Smooth muscle cell (in vitro differentiated cells): Measurements from ENCODE around the gene SIGLEC15. TPM values are rescaled to one million over a fixed set of nuclear protein-coding genes. Genes with fewer than 3 reads are reported as not detected.

ENCODE experiments used
- DNase-seq: peaks from one replicate; lab custom pipeline; 2025; ENCODE audit not compliant: unreplicated experiment; lab: John Stamatoyannopoulos, UW
- H2AFZ ChIP-seq: fragments of 200-600 bp; sonication (generic); 2 replicates; pipeline ENCODE4 v1.6.0; 2016; ENCODE audit warnings: antibody characterized with exemption, low read depth, mild to moderate bottlenecking
- H3F3A ChIP-seq: fragments of 200-600 bp; sonication (generic); 2 replicates; pipeline ENCODE4 v1.6.0; 2017; ENCODE audit warnings: antibody characterized with exemption, low read depth
- H3K27ac ChIP-seq: fragments of 200-600 bp; sonication (generic); 2 replicates; pipeline ENCODE4 v1.5.1; 2016; ENCODE audit warnings: low read depth, mild to moderate bottlenecking
- H3K27me3 ChIP-seq: fragments of 200-600 bp; sonication (generic); 2 replicates; pipeline ENCODE4 v1.6.1; 2016; ENCODE audit warnings: low read depth, mild to moderate bottlenecking
- H3K36me3 ChIP-seq: fragments of 200-600 bp; sonication (generic); 2 replicates; pipeline ENCODE4 v1.5.1; 2016; ENCODE audit warnings: low read depth
- H3K4me1 ChIP-seq: fragments of 200-600 bp; sonication (generic); 2 replicates; pipeline ENCODE4 v1.5.1; 2016; ENCODE audit warnings: low read depth
- H3K4me2 ChIP-seq: fragments of 200-600 bp; sonication (generic); 2 replicates; pipeline ENCODE4 v1.6.0; 2016; ENCODE audit warnings: mild to moderate bottlenecking
- H3K4me3 ChIP-seq: fragments of 200-600 bp; sonication (generic); 2 replicates; pipeline ENCODE4 v1.5.1; 2016; ENCODE audit warnings: mild to moderate bottlenecking
- H3K79me2 ChIP-seq: fragments of 200-600 bp; sonication (generic); 2 replicates; pipeline ENCODE4 v1.6.0; 2016; ENCODE audit warnings: low read depth, mild to moderate bottlenecking
- H3K9ac ChIP-seq: fragments of 200-600 bp; sonication (generic); 2 replicates; pipeline ENCODE4 v1.6.0; 2016; ENCODE audit warnings: low read depth
- H3K9me3 ChIP-seq: fragments of 200-600 bp; sonication (generic); replicated peaks from 2 replicates; pipeline ENCODE4 v1.5.1; 2016; ENCODE audit warnings: low read depth
- H4K20me1 ChIP-seq: fragments of 200-600 bp; sonication (generic); 2 replicates; pipeline ENCODE4 v1.6.0; 2016; ENCODE audit warnings: low read depth
- CTCF ChIP-seq: fragments of 200-600 bp; sonication (generic); IDR thresholded peaks from 2 replicates; pipeline ENCODE4 v1.5.1; 2017; ENCODE audit warnings: borderline replicate concordance, mild to moderate bottlenecking, antibody characterized with exemption; ENCODE audit not compliant: insufficient read depth, poor library complexity, severe bottlenecking
- WGBS: methylation state at CpG from one replicate; pipeline ENCODE4 v1.1.7; 2016; ENCODE audit warnings: low lambda C conversion rate; 5-methylcytosine and 5-hydroxymethylcytosine counted together
- polyA plus RNA-seq: library from polyadenylated mRNA; unstranded; fragments of >200 nt; fragmentation: Nextera tagmentation; extraction: Ambion mirVana; gene quantifications from 2 replicates; pipeline ENCODE4 v1.2.1, GENCODE V29; 2016
- total RNA-seq: library from RNA; depleted of rRNA; stranded (reverse); fragments of >200 nt; gene quantifications from 2 replicates; pipeline ENCODE4 v1.2.3, GENCODE V29; 2014

The SIGLEC15 gene
- total and polyA plus RNA-seq, 2 experiments from 2014 or later, result 0.58 to 1.4 TPM

GRCh38 chr18:45876161-45876560 lies 50.7 kb downstream of the SIGLEC15 start:
- Histone ChIP-seq H4K20me1 (no peaks in the 10 kb centered on the region), H2AFZ (no peak overlapping the region), H3F3A (no peaks in the 10 kb centered on the region), H3K4me3 (no peak overlapping the region), H3K27ac (no peak overlapping the region), H3K4me2 (no peak overlapping the region), H3K4me1 (no peaks in the 10 kb centered on the region), H3K36me3 (peaks cover 8% of the 10 kb centered on the region), H3K27me3 (no peaks in the 10 kb centered on the region), H3K79me2 (no peaks in the 10 kb centered on the region), H3K9me3 (no peaks in the 10 kb centered on the region), H3K9ac (no peak overlapping the region)
- no peak for TF ChIP-seq CTCF
- WGBS, result 48% methylated on average over 3 of the region's 3 CpGs
- DNase-seq, result no peak

- no peak overlapping the region for H2AFZ ChIP-seq
- no peaks in the 10 kb centered on the region for H3K9me3 ChIP-seq
- no peaks in the 10 kb centered on the region for H3K79me2 ChIP-seq
- TF ChIP-seq CTCF, result no peak
- no peak for DNase-seq
- H3K36me3 ChIP-seq, result peaks cover 8% of the 10 kb centered on the region
- no peak overlapping the region for H3K4me2 ChIP-seq
- H3F3A ChIP-seq, result no peaks in the 10 kb centered on the region
- H3K9ac ChIP-seq, result no peak overlapping the region
- no peaks in the 10 kb centered on the region for H3K4me1 ChIP-seq
- WGBS, result 74% methylated on average over 3 of the region's 3 CpGs
- no peaks in the 10 kb centered on the region for H4K20me1 ChIP-seq
- no peak overlapping the region for H3K27ac ChIP-seq
- H3K27me3 ChIP-seq, result no peaks in the 10 kb centered on the region
- no peak overlapping the region for H3K4me3 ChIP-seq
Observed at GRCh38 chr18:45877403-45877802, 51.9 kb downstream of the SIGLEC15 start.

- Histone ChIP-seq H3K9ac (no peak overlapping the region), H3K27me3 (no peaks in the 10 kb centered on the region), H3K36me3 (peaks cover 8% of the 10 kb centered on the region), H3K4me2 (no peak overlapping the region), H3K9me3 (no peaks in the 10 kb centered on the region), H4K20me1 (no peaks in the 10 kb centered on the region), H3K4me1 (no peaks in the 10 kb centered on the region), H2AFZ (no peak overlapping the region), H3K4me3 (no peak overlapping the region), H3K27ac (no peak overlapping the region), H3K79me2 (no peaks in the 10 kb centered on the region), H3F3A (no peaks in the 10 kb centered on the region)
- WGBS, result 43% methylated on average over 17 of the region's 17 CpGs
- peak; percentile 100 for TF ChIP-seq CTCF
- DNase-seq, result peak; percentile 29
Observed at GRCh38 chr18:45879681-45880655, 54.5 kb downstream of the SIGLEC15 start.
